Measurements from ENCODE around the gene MBOAT2.

GRCh38 chr2:8934338-8934737, 69.1 kb downstream of the MBOAT2 start:
- TF ChIP-seq, protein P1, sequence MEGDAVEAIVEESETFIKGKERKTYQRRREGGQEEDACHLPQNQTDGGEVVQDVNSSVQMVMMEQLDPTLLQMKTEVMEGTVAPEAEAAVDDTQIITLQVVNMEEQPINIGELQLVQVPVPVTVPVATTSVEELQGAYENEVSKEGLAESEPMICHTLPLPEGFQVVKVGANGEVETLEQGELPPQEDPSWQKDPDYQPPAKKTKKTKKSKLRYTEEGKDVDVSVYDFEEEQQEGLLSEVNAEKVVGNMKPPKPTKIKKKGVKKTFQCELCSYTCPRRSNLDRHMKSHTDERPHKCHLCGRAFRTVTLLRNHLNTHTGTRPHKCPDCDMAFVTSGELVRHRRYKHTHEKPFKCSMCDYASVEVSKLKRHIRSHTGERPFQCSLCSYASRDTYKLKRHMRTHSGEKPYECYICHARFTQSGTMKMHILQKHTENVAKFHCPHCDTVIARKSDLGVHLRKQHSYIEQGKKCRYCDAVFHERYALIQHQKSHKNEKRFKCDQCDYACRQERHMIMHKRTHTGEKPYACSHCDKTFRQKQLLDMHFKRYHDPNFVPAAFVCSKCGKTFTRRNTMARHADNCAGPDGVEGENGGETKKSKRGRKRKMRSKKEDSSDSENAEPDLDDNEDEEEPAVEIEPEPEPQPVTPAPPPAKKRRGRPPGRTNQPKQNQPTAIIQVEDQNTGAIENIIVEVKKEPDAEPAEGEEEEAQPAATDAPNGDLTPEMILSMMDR (CRISPR knock-in tag; IDR thresholded peaks at IDR 0.05): no peak
- TF ChIP-seq SUZ12 (IDR thresholded peaks at IDR 0.05; ENCODE audit: low read depth, low read length) (no peak), EZH2 (conservative IDR thresholded peaks at IDR 0.05; ENCODE audit: low read depth, low read length) (no peak), ELF4 (CRISPR knock-in tag; IDR thresholded peaks at IDR 0.05; ENCODE audit: borderline replicate concordance) (no peak), TCF7L2 (IDR thresholded peaks at IDR 0.05; ENCODE audit: low read depth, low read length) (no peak)

Data from HepG2 (cell line).